ENCODE measurements around the gene PAPSS2.

DNA sequence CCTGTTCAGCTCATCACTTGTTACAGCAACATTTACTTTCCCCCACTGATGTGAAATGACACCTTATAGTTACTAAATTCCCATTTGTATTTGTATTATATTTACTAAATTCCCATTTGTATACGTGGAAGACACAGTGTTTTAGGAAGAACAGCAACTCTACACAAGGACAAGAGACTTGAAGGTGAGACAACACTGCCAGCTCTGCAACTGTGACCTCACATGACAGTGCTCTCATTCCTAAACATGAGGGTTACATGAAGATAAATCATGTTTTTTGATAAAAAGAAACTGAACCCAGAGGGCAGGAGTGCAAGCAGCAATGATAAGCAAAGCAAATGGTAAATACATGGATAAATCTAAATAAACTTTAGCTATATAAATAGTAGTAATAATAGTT, 98.0 kb downstream of the PAPSS2 start:
- TF ChIP-seq, protein P1, sequence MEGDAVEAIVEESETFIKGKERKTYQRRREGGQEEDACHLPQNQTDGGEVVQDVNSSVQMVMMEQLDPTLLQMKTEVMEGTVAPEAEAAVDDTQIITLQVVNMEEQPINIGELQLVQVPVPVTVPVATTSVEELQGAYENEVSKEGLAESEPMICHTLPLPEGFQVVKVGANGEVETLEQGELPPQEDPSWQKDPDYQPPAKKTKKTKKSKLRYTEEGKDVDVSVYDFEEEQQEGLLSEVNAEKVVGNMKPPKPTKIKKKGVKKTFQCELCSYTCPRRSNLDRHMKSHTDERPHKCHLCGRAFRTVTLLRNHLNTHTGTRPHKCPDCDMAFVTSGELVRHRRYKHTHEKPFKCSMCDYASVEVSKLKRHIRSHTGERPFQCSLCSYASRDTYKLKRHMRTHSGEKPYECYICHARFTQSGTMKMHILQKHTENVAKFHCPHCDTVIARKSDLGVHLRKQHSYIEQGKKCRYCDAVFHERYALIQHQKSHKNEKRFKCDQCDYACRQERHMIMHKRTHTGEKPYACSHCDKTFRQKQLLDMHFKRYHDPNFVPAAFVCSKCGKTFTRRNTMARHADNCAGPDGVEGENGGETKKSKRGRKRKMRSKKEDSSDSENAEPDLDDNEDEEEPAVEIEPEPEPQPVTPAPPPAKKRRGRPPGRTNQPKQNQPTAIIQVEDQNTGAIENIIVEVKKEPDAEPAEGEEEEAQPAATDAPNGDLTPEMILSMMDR (IDR thresholded peaks at IDR 0.05) = no peak
- TF ChIP-seq POLR2A (IDR thresholded peaks at IDR 0.05) = no peak

Measured in sigmoid colon (tissue), 3 donors.